OCI-LY1 (cell line): ENCODE measurements around the gene DCAF7.

Experiments
- EZH2 ChIP-seq: fragments of 200-600 bp; sonication (generic), shearing (Covaris generic); IDR thresholded peaks from 2 replicates; pipeline ENCODE4 v1.8.0; 2017; ENCODE audit warnings: borderline replicate concordance, mixed run types, mild to moderate bottlenecking, antibody characterized with exemption, low read length, moderate library complexity, mixed read lengths
- TF ChIP-seq, protein P1 (sequence below): fragments of 200-600 bp; sonication (generic), shearing (Covaris generic); IDR thresholded peaks from 2 replicates; pipeline ENCODE4 v1.5.1; 2017; ENCODE audit warnings: mild to moderate bottlenecking, antibody characterized with exemption, low read length, moderate library complexity, mixed read lengths

DNA sequence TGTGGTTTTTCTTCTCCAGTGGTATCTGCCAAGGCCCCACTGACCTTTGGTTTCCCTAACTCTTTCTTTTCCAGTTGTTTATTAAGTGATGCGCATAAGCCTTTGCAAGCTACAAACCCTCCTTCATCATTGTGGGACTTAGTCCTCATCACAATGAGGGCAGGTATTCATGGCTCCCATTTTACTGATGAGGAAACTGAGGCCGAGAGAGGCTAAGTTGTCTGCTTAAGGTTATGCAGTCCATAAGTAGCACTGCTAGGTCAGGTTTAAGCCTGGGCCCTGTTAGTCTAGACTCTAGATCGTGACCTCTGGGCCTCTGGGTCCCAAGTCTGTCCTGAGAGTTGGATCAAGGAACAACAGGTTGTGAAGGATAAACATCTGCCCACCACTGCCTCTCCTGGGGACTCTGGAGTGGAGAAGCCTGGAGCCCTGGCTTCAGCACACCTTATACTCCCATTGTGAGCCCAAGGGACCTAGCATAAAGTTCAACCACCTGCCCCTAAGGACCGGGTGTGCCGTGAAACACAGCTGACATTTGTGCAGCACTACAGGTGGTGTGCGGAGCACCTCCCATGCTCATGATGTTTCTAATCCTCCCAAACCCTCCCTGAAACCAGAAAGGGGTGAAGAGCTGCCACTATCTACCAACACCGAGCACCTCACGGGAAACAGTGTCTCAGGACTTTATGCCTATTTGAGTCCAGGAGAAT is 32.3 kb upstream of the DCAF7 start:
- TF ChIP-seq EZH2: no peak
- TF ChIP-seq, protein P1, sequence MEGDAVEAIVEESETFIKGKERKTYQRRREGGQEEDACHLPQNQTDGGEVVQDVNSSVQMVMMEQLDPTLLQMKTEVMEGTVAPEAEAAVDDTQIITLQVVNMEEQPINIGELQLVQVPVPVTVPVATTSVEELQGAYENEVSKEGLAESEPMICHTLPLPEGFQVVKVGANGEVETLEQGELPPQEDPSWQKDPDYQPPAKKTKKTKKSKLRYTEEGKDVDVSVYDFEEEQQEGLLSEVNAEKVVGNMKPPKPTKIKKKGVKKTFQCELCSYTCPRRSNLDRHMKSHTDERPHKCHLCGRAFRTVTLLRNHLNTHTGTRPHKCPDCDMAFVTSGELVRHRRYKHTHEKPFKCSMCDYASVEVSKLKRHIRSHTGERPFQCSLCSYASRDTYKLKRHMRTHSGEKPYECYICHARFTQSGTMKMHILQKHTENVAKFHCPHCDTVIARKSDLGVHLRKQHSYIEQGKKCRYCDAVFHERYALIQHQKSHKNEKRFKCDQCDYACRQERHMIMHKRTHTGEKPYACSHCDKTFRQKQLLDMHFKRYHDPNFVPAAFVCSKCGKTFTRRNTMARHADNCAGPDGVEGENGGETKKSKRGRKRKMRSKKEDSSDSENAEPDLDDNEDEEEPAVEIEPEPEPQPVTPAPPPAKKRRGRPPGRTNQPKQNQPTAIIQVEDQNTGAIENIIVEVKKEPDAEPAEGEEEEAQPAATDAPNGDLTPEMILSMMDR: no peak
